Panc1 (cell line): ENCODE results near the gene RAB4B. TPM values are rescaled to one million over a fixed set of nuclear protein-coding genes. Genes with fewer than 3 reads are reported as not detected.
"Not testable (repeated sequence)": the region's sequence is repeated elsewhere in the genome, so short reads cannot be mapped to it uniquely, and the experiment has no call there.

Source experiments
- ATAC-seq: fragments of 200-7000 bp; cut with Tn5 transposase; 2 replicates; pipeline ENCODE4 v1.9.1; 2020; ENCODE audit warnings: mild to moderate bottlenecking, moderate library complexity
- BruUV-seq: library from RNA; stranded (reverse); fragments of 400-500 nt; replicated peaks from 2 replicates; lab custom pipeline; 2021; lab: Mats Ljungman, UMichigan
- CTCF ChIA-PET: fragments of 300-600 bp; sonication (Branson Sonifier 250); formaldehyde crosslinking; loops from one replicate; lab custom pipeline; 2022; ENCODE audit warnings: antibody characterized with exemption; lab: Charles Lee
- POLR2A ChIA-PET: fragments of 300-600 bp; sonication (Branson Sonifier 250); formaldehyde crosslinking; loops from one replicate; lab custom pipeline; 2022; ENCODE audit warnings: antibody characterized with exemption; lab: Charles Lee
- DNase-seq: peaks from one replicate; pipeline ENCODE4 v3.0.0-alpha.2; 2010; ENCODE audit warnings: low read depth, low spot score
- H3K27ac ChIP-seq: 2 replicates; pipeline ENCODE4 v1.5.1; 2011; ENCODE audit warnings: mild to moderate bottlenecking, low read length, inconsistent platforms
- H3K27me3 ChIP-seq: fragments of 200-500 bp; sonication (Bioruptor generic); 2 replicates; pipeline ENCODE4 v1.6.0; 2014; ENCODE audit warnings: low read length, inconsistent platforms; ENCODE audit not compliant: control insufficient read depth, insufficient read depth
- H3K36me3 ChIP-seq: fragments of 200-500 bp; sonication (Bioruptor generic); 2 replicates; pipeline ENCODE4 v1.5.1; 2014; ENCODE audit warnings: inconsistent platforms, mild to moderate bottlenecking, low read length, moderate library complexity; ENCODE audit not compliant: control insufficient read depth, insufficient read depth
- H3K4me1 ChIP-seq: 2 replicates; pipeline ENCODE4 v1.5.1; 2011; ENCODE audit warnings: inconsistent platforms, mild to moderate bottlenecking, low read length, moderate library complexity; ENCODE audit not compliant: control insufficient read depth, insufficient read depth
- H3K4me3 ChIP-seq, 2 experiments: 2 replicates each; pipeline ENCODE4 v1.5.1; 2011 to 2012; ENCODE audit warnings: low read depth in 2 of 2, low read length in 2 of 2, mild to moderate bottlenecking in 2 of 2, inconsistent platforms in 1 of 2, moderate library complexity in 1 of 2
- H3K9me3 ChIP-seq: fragments of 200-500 bp; sonication (Bioruptor generic); 2 replicates; pipeline ENCODE4 v1.5.1; 2014; ENCODE audit warnings: low read depth, mild to moderate bottlenecking, inconsistent platforms, low read length, moderate library complexity; ENCODE audit not compliant: control insufficient read depth, insufficient read depth
- POLR2AphosphoS5 ChIP-seq: IDR thresholded peaks from 2 replicates; pipeline ENCODE4 v1.6.1; 2012; ENCODE audit warnings: mild to moderate bottlenecking, low read depth, low read length, moderate library complexity
- SIN3A ChIP-seq: IDR thresholded peaks from 2 replicates; pipeline ENCODE4 v1.6.1; 2012; ENCODE audit warnings: low read depth, mild to moderate bottlenecking, low read length, moderate library complexity, borderline replicate concordance; ENCODE audit not compliant: insufficient read depth
- TCF7L2 ChIP-seq: IDR thresholded peaks from 2 replicates; pipeline ENCODE4 v1.6.1; 2011; ENCODE audit warnings: mild to moderate bottlenecking, low read depth, low read length, inconsistent platforms
- in situ Hi-C: cut with HindIII; loops from 2 replicates; pipeline ENCODE4 v1.10.0; 2016; ENCODE audit warnings: low sequenced_read_pairs, low pct_unique_long_range_greater_than_20kb
- intact Hi-C: fragments of 100-400 bp; cut with micrococcal nuclease; formaldehyde crosslinking; loops from one replicate; pipeline ENCODE4 v1.10.0; 2022; ENCODE audit not compliant: unreplicated experiment
- total RNA-seq: library from RNA; stranded (reverse); gene quantifications from one replicate; pipeline ENCODE4 v1.2.1, GENCODE V29; 2021; ENCODE audit not compliant: unreplicated experiment
- TF ChIP-seq, protein P1 (sequence below), 2 experiments: IDR thresholded peaks; 2 replicates each; pipeline ENCODE4 v1.6.1; 2011 to 2012; ENCODE audit warnings: low read depth in 2 of 2, control low read depth in 1 of 2, low read length in 1 of 2, mild to moderate bottlenecking in 1 of 2, moderate library complexity in 1 of 2; ENCODE audit not compliant: insufficient read depth in 1 of 2
- TF ChIP-seq, protein P2 (sequence below): fragments of 450-650 bp; IDR thresholded peaks from 2 replicates; pipeline ENCODE4 v1.5.1; 2017; ENCODE audit warnings: mild to moderate bottlenecking

Gene RAB4B
- total RNA-seq, 1 experiment from 2014 or later: 24.8 TPM

DNA sequence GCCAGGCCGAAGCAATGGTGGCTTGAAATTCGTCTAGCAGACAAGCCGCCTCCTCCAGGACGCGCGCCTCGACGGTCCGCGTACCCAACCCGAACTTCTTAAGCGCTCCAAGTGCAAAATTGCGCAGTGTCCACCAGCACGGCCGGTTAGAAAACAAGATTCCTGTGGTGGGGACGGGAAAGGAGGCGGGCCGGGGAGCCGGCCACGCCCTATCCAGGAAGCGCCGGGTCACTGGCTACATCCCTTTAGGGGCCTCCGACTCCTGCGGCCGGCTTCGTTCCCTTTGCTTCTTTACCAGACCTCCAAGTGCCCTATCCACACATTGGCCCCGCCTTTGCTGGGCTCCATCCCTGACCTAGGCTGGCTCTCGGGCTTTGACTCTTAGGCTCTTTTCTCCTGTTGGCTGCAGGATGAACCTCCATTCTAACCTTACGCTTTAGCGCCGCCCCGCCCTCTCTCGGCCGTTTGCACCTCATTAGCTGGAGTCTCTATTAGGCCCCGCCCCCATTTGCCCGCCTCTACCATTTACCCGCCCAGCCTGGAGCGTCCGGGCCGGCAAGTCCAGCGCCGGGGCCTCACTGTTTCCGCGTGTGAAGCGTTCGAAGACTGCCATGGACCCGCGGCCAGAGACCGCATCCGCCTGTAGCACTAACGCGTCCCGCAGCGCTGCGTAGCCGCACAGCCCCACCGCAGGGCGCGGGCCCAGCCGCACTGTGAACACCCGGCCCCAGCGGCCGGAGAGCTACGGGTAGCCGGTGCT is 32.8 kb downstream of the RAB4B start:
- Histone ChIP-seq H3K4me3 (peak overlapping the region; percentile 27 to 41), H3K27ac (peak overlapping the region; percentile 77), H3K4me1 (peaks cover 16% of the 10 kb centered on the region)
- BruUV-seq, intact Hi-C loops, CTCF ChIA-PET, POLR2A ChIA-PET, in situ Hi-C loops, H3K27me3 ChIP-seq, H3K36me3 ChIP-seq, H3K9me3 ChIP-seq, DNase-seq: not testable (repeated sequence)
- peak; percentile 49; the same call in 1 of the 2 replicates for TF ChIP-seq POLR2AphosphoS5
- peak; percentile 86 for ATAC-seq

DNA sequence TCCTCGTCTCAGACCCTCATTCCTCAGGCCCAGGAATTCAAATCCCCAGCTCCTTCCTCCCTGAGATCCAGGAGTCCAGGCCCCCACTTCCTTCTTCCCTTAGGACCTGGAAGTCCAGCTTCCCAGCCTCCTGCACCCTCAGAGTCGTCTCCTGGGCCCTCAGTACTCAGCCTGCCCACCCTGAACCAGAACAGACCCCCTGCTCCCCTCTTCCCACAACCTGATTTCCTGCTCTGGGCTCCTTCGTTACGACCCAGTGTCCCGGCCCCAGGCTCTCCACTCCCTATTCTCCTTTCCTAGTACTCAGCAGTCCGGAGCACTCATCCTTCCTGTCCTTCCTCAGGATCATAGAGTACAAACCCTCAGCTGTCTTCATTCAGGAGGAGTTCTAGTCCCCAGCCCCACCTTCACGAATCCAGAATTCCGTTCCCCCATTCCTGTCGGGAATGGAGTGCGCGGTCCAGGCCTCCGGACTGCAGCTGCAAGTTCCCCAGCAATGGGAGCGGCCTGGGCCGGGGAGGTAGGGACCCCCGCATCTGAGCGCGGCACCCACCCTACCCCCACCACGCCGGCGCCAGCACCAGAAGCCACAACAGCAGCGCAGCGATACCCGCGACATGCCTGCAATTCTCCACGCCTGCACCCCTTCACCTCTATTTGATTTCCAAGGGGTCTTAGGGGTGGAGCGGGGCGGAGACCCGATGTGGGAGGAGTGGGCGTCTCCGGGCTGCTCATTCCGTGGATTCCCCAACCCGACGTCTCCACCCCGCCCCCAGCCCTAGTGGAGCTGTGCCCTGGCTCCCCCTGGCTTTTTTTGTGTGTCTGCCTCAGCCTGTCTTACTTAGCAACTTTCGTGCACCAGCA is 33.7 kb downstream of the RAB4B start:
- Histone ChIP-seq H3K4me3 (peak overlapping the region; percentile 12 to 32; a peak in 3 of 4 replicates), H3K9me3 (no peaks in the 10 kb centered on the region), H3K4me1 (peaks cover 12% of the 10 kb centered on the region; the same call in 1 of the 2 replicates), H3K27ac (peak overlapping the region; percentile 77), H3K27me3 (no peaks in the 10 kb centered on the region), H3K36me3 (no peaks in the 10 kb centered on the region)
- intact Hi-C loops: no loop called here
- ATAC-seq (no peak), DNase-seq (no peak)
- in situ Hi-C loops: no loop called here
- ChIA-PET CTCF (no interaction called here), POLR2A (no interaction called here)
- TF ChIP-seq POLR2AphosphoS5: no peak
- BruUV-seq: no TSS peak

DNA sequence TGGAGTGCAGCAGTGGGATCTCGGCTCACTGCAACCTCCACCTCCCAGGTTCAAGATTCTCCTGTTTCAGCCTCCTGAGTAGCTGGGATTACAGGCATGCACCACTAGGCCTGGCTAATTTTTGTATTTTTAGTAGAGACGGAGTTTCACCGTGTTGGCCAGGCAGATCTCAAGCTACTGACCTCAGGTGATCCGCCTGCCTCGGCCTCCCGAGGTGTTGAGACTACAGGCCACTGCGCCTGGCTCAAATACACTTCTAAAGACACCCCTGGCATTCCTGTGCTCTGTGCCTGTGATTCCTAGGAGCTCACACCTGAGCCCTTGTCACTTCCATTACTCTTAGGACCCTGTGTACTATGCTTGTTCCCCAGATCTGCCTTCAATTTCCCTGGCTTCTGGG is 34.5 kb downstream of the RAB4B start:
- CTCF ChIA-PET, H3K9me3 ChIP-seq, intact Hi-C loops, BruUV-seq, in situ Hi-C loops, H3K4me3 ChIP-seq, H3K27me3 ChIP-seq, H3K36me3 ChIP-seq, POLR2A ChIA-PET, ATAC-seq, DNase-seq: not testable (repeated sequence)
- Histone ChIP-seq H3K4me1 (peaks cover 12% of the 10 kb centered on the region; the same call in 1 of the 2 replicates), H3K27ac (peak overlapping the region; percentile 23; the same call in 1 of the 2 replicates)

DNA sequence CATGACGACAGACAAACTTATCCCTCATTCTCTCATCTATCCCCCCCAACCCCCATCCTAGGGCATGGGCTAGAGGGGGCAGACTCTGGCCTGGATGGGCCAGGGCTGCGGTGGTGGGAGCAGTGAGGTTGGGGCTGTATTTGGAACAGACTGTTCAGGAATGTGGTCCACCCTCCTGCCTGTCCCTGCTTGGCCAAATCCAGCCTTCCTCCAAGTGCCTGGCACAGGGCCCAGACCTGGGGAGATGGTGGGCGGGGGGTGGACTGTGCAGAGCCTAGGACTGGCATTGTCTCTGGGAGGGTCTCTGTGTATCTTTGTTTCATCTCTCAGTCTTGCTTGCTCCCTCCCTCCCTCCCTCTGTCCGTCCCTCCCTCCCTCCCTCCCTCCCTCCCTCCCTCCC is 35.1 kb downstream of the RAB4B start:
- no peak for DNase-seq
- Histone ChIP-seq H3K27ac (peak overlapping the region; percentile 23; the same call in 1 of the 2 replicates), H3K27me3 (no peaks in the 10 kb centered on the region), H3K4me3 (no peak overlapping the region), H3K4me1 (peaks cover 12% of the 10 kb centered on the region; the same call in 1 of the 2 replicates), H3K9me3 (no peaks in the 10 kb centered on the region), H3K36me3 (no peaks in the 10 kb centered on the region)
- no TSS peak for BruUV-seq
- ATAC-seq: no peak
- intact Hi-C loops: no loop called here
- ChIA-PET CTCF (no interaction called here), POLR2A (no interaction called here)
- in situ Hi-C loops: no loop called here
- TF ChIP-seq, protein P1, sequence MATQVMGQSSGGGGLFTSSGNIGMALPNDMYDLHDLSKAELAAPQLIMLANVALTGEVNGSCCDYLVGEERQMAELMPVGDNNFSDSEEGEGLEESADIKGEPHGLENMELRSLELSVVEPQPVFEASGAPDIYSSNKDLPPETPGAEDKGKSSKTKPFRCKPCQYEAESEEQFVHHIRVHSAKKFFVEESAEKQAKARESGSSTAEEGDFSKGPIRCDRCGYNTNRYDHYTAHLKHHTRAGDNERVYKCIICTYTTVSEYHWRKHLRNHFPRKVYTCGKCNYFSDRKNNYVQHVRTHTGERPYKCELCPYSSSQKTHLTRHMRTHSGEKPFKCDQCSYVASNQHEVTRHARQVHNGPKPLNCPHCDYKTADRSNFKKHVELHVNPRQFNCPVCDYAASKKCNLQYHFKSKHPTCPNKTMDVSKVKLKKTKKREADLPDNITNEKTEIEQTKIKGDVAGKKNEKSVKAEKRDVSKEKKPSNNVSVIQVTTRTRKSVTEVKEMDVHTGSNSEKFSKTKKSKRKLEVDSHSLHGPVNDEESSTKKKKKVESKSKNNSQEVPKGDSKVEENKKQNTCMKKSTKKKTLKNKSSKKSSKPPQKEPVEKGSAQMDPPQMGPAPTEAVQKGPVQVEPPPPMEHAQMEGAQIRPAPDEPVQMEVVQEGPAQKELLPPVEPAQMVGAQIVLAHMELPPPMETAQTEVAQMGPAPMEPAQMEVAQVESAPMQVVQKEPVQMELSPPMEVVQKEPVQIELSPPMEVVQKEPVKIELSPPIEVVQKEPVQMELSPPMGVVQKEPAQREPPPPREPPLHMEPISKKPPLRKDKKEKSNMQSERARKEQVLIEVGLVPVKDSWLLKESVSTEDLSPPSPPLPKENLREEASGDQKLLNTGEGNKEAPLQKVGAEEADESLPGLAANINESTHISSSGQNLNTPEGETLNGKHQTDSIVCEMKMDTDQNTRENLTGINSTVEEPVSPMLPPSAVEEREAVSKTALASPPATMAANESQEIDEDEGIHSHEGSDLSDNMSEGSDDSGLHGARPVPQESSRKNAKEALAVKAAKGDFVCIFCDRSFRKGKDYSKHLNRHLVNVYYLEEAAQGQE (IDR thresholded peaks at IDR 0.05; ENCODE audit: insufficient read depth in 1 of 2, low read depth in 2 of 2, low read length in 1 of 2): no peak
- TF ChIP-seq TCF7L2 (no peak), SIN3A (no peak), POLR2AphosphoS5 (no peak)
- TF ChIP-seq, protein P2, sequence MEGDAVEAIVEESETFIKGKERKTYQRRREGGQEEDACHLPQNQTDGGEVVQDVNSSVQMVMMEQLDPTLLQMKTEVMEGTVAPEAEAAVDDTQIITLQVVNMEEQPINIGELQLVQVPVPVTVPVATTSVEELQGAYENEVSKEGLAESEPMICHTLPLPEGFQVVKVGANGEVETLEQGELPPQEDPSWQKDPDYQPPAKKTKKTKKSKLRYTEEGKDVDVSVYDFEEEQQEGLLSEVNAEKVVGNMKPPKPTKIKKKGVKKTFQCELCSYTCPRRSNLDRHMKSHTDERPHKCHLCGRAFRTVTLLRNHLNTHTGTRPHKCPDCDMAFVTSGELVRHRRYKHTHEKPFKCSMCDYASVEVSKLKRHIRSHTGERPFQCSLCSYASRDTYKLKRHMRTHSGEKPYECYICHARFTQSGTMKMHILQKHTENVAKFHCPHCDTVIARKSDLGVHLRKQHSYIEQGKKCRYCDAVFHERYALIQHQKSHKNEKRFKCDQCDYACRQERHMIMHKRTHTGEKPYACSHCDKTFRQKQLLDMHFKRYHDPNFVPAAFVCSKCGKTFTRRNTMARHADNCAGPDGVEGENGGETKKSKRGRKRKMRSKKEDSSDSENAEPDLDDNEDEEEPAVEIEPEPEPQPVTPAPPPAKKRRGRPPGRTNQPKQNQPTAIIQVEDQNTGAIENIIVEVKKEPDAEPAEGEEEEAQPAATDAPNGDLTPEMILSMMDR: no peak
